Activated naive CD8-positive, alpha-beta T cell treated with anti-CD3 and anti-CD28 coated beads, Interleukin-2, amount 50 U/mL, for 24 hours (primary cell): ENCODE data around the gene SLC41A1.

Source experiments
- ATAC-seq: fragments of 150-1000 bp; cut with Tn5 transposase; one replicate; pipeline ENCODE4 v1.10.0; 2021
- DNase-seq: peaks from one replicate; pipeline ENCODE4 v3.0.0; 2021
- H3K27ac Mint-ChIP-seq: one replicate; pipeline ENCODE4 v1.8.0; 2021; ENCODE audit warnings: mild to moderate bottlenecking, mixed read lengths
- H3K27me3 Mint-ChIP-seq: one replicate; pipeline ENCODE4 v1.8.0; 2021; ENCODE audit warnings: mixed read lengths
- H3K36me3 Mint-ChIP-seq: one replicate; pipeline ENCODE4 v1.8.0; 2021; ENCODE audit warnings: low read depth, mixed read lengths
- H3K4me1 Mint-ChIP-seq: one replicate; pipeline ENCODE4 v1.8.0; 2021; ENCODE audit warnings: mixed read lengths
- H3K4me3 Mint-ChIP-seq: one replicate; pipeline ENCODE4 v1.8.0; 2021; ENCODE audit warnings: mild to moderate bottlenecking, moderate library complexity, mixed read lengths
- H3K9me3 Mint-ChIP-seq: one replicate; pipeline ENCODE4 v1.8.0; 2021; ENCODE audit warnings: mixed read lengths

The SLC41A1 gene

GRCh38 chr1:205805082-205805711 lies 7.8 kb downstream of the SLC41A1 start:
- peaks cover 59% of the 10 kb centered on the region for H3K4me1 Mint-ChIP-seq
- DNase-seq: peak; percentile 72

DNA sequence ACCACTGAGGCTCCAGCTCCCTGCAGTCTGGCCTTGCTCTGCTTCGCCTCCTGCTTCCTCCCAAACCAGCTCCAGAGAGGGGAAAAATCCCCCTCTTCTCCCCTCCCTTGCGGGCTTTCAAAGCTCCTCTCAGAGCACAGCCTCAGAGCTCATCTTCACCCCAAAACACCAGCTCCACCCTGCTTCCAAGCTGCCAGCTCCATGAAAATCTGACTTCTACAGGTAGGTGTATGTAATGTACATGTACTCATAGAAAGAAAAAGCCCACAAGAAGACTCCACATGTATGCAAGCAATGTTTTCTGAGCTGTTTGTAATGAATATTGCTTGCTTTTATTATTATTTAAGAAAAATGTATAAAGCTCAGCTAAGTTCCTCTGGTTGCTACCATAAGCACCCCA lies 8.4 kb downstream of the SLC41A1 start:
- ATAC-seq (no peak), DNase-seq (no peak)
- Mint-ChIP-seq H3K9me3 (no peaks in the 10 kb centered on the region), H3K36me3 (peaks cover 20% of the 10 kb centered on the region), H3K4me3 (peak overlapping the region; percentile 68), H3K27ac (peak overlapping the region; percentile 89), H3K27me3 (no peaks in the 10 kb centered on the region), H3K4me1 (peaks cover 53% of the 10 kb centered on the region)

More at GRCh38 chr1:205805082-205805711, 7.8 kb downstream of the SLC41A1 start:
- Mint-ChIP-seq H3K27ac (peak overlapping the region; percentile 89), H3K4me3 (peak overlapping the region; percentile 68), H3K9me3 (no peaks in the 10 kb centered on the region), H3K27me3 (no peaks in the 10 kb centered on the region), H3K36me3 (peaks cover 18% of the 10 kb centered on the region)
- peak; percentile 83 for ATAC-seq

DNA sequence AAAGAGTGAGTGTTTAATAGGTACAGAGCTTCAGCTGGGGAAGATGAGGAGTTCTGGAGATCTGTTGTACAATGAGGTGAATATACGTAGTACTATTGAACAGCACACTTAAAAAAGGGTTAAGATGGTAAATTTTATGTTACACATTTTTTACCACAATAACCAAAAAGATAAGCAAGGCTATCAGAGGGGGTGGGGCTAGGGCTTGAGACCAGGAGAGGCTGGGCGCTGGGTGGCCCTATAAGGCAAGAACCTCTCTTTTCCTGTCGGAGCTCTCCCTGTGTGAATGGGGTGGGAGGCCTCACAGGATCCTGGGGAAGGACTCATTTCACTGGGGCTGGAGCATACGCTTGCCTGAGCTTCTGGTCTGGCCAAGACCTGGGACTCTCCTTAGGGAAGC lies 9.0 kb downstream of the SLC41A1 start:
- no peak for DNase-seq
- peaks cover 48% of the 10 kb centered on the region for H3K4me1 Mint-ChIP-seq
- no peaks in the 10 kb centered on the region for H3K27me3 Mint-ChIP-seq
- H3K27ac Mint-ChIP-seq: no peak overlapping the region
- no peaks in the 10 kb centered on the region for H3K9me3 Mint-ChIP-seq
- H3K4me3 Mint-ChIP-seq: no peak overlapping the region
- H3K36me3 Mint-ChIP-seq: peaks cover 17% of the 10 kb centered on the region
- no peak for ATAC-seq

DNA sequence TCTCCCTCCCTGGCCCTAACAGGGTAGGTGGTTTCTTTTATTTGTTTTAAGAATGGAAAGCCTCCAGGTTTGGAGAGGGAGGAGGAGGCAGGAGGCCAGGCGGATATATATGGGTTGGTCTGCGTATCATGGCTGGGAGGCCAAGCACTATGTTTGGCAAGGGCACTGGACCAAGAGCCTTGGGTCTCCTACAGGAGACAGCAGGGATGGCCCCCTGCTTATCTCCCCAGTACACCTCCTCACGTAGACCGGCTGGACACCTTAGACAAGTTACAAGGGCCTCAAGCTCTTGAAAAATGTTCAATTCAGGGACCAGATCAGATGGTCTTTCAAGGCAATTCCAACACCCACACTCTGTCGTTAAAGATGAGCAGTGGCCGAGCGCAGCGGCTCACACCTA lies 10.9 kb downstream of the SLC41A1 start:
- H3K27me3 Mint-ChIP-seq: no peaks in the 10 kb centered on the region
- H3K27ac Mint-ChIP-seq: peak overlapping the region; percentile 17

DNA sequence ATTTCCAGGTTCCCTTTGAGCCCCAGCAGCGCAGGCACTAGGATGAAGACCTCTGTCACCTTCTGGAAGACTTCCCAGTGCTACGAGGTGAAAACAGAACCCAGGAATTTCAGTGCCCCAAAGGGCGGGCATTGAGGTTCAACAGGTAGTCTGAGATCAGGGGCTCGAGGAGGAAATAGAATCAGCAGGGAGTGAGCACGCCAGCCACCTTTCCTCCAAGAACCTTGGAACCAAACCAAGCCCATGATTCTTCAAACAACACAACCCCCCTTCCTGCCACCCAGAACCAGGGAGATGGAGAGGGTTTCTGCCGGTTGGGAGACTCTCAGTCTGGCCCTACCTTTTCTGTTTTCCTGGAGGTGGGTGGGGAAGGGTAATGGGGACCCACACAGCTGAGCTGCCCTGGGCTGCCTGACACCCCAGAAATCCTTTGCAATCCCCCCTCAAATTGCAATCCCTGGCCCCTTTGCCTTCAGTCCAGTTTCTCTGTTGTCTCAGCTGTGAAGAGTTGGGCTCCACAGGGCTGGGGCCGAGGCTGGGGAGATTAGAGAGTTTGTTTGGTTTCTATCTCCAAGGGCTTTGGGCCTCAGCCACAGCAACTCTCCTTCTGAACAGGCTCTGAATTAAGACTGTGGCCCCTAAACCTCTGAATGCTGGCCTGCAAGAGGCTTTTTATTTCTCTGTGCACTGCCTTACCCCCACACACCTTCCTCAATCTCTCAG lies 11.9 kb downstream of the SLC41A1 start:
- Mint-ChIP-seq H3K27ac (no peak overlapping the region), H3K4me3 (no peak overlapping the region), H3K4me1 (peaks cover 25% of the 10 kb centered on the region), H3K27me3 (no peaks in the 10 kb centered on the region), H3K36me3 (peaks cover 5% of the 10 kb centered on the region), H3K9me3 (no peaks in the 10 kb centered on the region)
- ATAC-seq: no peak
- DNase-seq: no peak

More for the DNA sequence above, 10.9 kb downstream of the SLC41A1 start:
- DNase-seq: no peak
- Mint-ChIP-seq H3K36me3 (peaks cover 4% of the 10 kb centered on the region), H3K4me3 (no peak overlapping the region), H3K4me1 (peaks cover 33% of the 10 kb centered on the region), H3K9me3 (no peaks in the 10 kb centered on the region)
- no peak for ATAC-seq

DNA sequence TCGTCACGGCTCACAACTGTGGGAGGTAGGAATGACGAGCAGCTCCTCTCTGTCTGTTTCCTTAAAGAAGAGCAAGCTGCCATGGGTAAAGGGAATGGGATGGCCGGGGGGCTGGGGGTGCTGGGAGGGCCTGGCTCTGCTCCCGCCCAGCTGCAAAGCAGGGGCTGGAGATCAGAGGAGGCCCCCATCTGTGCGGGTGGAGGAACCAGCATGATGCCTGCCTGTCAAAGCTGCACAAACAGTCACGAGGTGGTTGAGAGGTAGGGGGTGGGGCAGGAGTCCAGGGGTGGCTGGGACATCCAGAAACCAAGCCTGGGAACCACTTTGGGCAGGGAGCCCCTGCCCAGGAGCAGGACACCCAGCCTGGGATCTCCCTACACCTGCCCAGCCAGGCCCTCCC lies 12.6 kb downstream of the SLC41A1 start:
- Mint-ChIP-seq H3K27me3 (no peaks in the 10 kb centered on the region), H3K4me1 (peaks cover 18% of the 10 kb centered on the region), H3K9me3 (no peaks in the 10 kb centered on the region), H3K36me3 (peaks cover 5% of the 10 kb centered on the region), H3K4me3 (no peak overlapping the region), H3K27ac (no peak overlapping the region)
- ATAC-seq (no peak), DNase-seq (no peak)

GRCh38 chr1:205798577-205798976 lies 14.4 kb downstream of the SLC41A1 start:
- H3K27ac Mint-ChIP-seq: no peak overlapping the region

DNA sequence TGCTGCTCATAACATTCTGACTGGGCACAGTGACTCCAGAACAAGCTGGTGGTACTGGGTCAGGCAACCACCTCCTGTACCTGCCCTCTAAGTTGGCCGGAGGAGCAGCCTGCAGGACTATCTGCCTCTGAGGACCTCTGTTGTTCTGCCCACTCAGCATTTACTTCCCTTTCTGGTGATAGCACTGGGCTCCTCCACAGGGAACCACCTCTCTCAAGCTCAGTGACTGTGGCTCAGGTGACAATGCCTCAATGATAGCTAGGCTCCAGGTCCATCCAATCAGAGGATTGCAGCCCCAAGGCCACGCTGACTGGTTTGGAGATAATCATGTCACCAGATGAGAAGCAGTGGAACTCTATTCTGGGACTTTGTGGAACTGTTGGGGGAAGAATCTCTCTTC lies 15.8 kb downstream of the SLC41A1 start:
- Mint-ChIP-seq H3K36me3 (peaks cover 9% of the 10 kb centered on the region), H3K9me3 (no peaks in the 10 kb centered on the region), H3K4me3 (no peak overlapping the region)

More at GRCh38 chr1:205798577-205798976, 14.4 kb downstream of the SLC41A1 start:
- no peaks in the 10 kb centered on the region for H3K9me3 Mint-ChIP-seq
- no peak for ATAC-seq
- H3K36me3 Mint-ChIP-seq: peaks cover 9% of the 10 kb centered on the region
- H3K4me1 Mint-ChIP-seq: peaks cover 5% of the 10 kb centered on the region
- H3K4me3 Mint-ChIP-seq: no peak overlapping the region
- H3K27me3 Mint-ChIP-seq: no peaks in the 10 kb centered on the region
- no peak for DNase-seq

DNA sequence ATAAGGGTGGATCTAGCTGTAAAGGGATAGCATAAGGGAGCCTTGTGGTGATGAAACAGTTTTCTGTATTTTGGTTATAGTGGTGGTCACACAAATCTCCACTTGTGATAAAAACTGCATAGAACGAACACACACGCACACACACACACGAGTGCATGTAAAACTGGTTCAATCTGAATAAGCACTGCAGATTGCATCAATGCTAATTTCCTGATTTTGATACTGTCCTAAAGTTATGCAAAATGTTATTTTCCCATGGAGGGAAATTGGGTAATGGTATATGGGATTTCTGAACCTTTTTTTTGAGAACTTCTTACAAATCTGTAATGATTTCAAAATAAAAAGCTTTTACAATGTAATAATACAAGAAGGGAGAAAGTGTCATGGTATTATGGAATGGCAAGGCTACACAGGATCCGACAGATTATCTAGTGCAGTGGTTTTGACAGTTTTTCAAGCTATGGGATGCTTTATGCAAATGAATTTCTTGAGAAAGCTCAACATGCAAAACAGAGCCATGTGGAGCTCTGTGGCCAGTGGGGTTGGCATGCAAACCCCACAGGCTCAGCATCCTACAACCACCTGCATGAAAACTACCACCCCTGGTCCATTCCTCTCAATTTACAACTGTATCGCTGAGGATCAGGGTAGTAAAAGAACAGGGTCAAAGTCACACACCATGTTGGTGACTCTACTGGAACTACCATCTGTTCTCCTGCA lies 18.8 kb downstream of the SLC41A1 start:
- Mint-ChIP-seq H3K27ac (no peak overlapping the region), H3K36me3 (peaks cover 15% of the 10 kb centered on the region), H3K27me3 (no peaks in the 10 kb centered on the region), H3K9me3 (no peaks in the 10 kb centered on the region), H3K4me3 (no peak overlapping the region), H3K4me1 (peaks cover 5% of the 10 kb centered on the region)
- no peak for ATAC-seq
- DNase-seq: no peak

More for the DNA sequence above, 15.8 kb downstream of the SLC41A1 start:
- DNase-seq (no peak), ATAC-seq (no peak)
- Mint-ChIP-seq H3K27ac (no peak overlapping the region), H3K27me3 (no peaks in the 10 kb centered on the region), H3K4me1 (peaks cover 5% of the 10 kb centered on the region)

GRCh38 chr1:205792961-205793673 lies 19.9 kb downstream of the SLC41A1 start:
- H3K4me3 Mint-ChIP-seq: no peak overlapping the region
- no peak for DNase-seq
- peaks cover 5% of the 10 kb centered on the region for H3K4me1 Mint-ChIP-seq
- no peaks in the 10 kb centered on the region for H3K9me3 Mint-ChIP-seq
- peaks cover 15% of the 10 kb centered on the region for H3K36me3 Mint-ChIP-seq
- H3K27me3 Mint-ChIP-seq: no peaks in the 10 kb centered on the region
- no peak overlapping the region for H3K27ac Mint-ChIP-seq
- ATAC-seq: no peak

GRCh38 chr1:205792481-205792881 lies 20.5 kb downstream of the SLC41A1 start:
- no peak for DNase-seq
- ATAC-seq: no peak
- Mint-ChIP-seq H3K9me3 (no peaks in the 10 kb centered on the region), H3K27ac (no peak overlapping the region), H3K4me3 (no peak overlapping the region), H3K36me3 (peaks cover 15% of the 10 kb centered on the region), H3K4me1 (peaks cover 5% of the 10 kb centered on the region), H3K27me3 (no peaks in the 10 kb centered on the region)

GRCh38 chr1:205791568-205792180 lies 21.3 kb downstream of the SLC41A1 start:
- Mint-ChIP-seq H3K9me3 (no peaks in the 10 kb centered on the region), H3K4me3 (no peak overlapping the region), H3K27me3 (no peaks in the 10 kb centered on the region), H3K4me1 (peaks cover 5% of the 10 kb centered on the region), H3K36me3 (peaks cover 14% of the 10 kb centered on the region), H3K27ac (no peak overlapping the region)
- peak; percentile 94 for ATAC-seq
- DNase-seq: peak; percentile 63

DNA sequence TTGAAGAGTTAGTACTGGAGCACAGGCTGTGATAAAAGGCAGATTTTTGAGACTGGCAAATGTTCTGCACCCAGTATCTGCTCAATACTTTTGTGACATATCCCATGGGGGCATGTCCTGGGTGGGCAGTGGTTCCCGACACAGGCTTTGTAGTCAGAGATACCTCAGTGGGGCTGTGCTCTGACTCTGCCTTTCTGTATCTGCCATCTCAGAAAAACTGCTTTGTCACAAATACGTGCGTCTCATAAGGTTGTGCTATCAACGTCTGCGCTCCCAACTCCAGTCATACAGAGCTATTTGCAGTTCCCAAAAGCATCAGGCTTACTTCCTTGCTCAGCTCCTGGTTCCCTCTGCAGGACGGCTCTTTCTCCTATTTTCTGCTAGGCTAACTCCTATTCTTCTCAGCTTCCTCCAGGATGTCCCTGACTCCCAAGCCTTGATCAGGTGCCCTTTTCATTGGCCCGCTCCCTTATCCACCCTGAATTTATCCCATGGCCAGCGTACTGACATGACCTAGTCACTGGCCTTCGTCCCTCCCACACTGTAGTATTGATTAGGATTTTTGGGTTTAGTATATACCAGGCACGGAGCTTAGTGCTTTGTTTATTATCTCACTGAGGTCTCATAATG lies 25.6 kb downstream of the SLC41A1 start:
- no peak overlapping the region for H3K27ac Mint-ChIP-seq
- H3K9me3 Mint-ChIP-seq: no peaks in the 10 kb centered on the region
- H3K27me3 Mint-ChIP-seq: no peaks in the 10 kb centered on the region
- no peak overlapping the region for H3K4me3 Mint-ChIP-seq
- H3K4me1 Mint-ChIP-seq: peaks cover 4% of the 10 kb centered on the region
- DNase-seq (no peak), ATAC-seq (no peak)
- H3K36me3 Mint-ChIP-seq: peaks cover 8% of the 10 kb centered on the region

GRCh38 chr1:205786601-205787000 lies 26.4 kb downstream of the SLC41A1 start:
- H3K27me3 Mint-ChIP-seq: no peaks in the 10 kb centered on the region
- H3K4me1 Mint-ChIP-seq: peaks cover 4% of the 10 kb centered on the region
- DNase-seq (no peak), ATAC-seq (no peak)
- peaks cover 8% of the 10 kb centered on the region for H3K36me3 Mint-ChIP-seq
- no peak overlapping the region for H3K4me3 Mint-ChIP-seq
- H3K27ac Mint-ChIP-seq: no peak overlapping the region
- H3K9me3 Mint-ChIP-seq: no peaks in the 10 kb centered on the region
